GM12864 (cell line): ENCODE measurements around the gene SAP130.

ENCODE experiments used
- DNase-seq: peaks from one replicate; pipeline ENCODE4 v3.0.0-alpha.2; 2011; ENCODE audit warnings: low read depth
- H3K4me3 ChIP-seq: 2 replicates; pipeline ENCODE4 v1.5.1; 2011; ENCODE audit warnings: mild to moderate bottlenecking, low read depth, low read length, control low read depth
- TF ChIP-seq, protein P1 (sequence below): IDR thresholded peaks from 2 replicates; pipeline ENCODE4 v1.5.1; 2011; ENCODE audit warnings: low read depth, mild to moderate bottlenecking, moderate library complexity, low read length, control low read depth, inconsistent platforms; ENCODE audit errors: missing control alignments

SAP130 gene

DNA sequence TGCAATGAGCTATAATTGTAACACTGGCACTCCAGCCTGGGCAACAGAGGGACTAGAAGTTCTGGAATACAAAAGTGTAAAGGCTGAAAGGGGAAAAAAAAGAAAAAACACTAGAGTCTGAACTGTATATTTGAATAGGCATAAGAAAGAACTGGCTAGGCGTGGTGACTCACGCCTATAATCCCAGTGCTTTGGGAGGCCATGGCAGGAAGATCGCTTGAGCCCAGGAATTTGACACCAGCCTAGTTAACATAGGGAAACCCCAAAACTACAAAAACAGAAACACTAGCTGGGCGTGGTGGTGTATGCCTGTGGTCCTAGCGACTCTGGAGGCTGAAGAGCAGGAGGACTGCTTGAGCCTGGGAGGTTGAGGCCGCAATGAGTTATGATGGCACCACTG, 70.6 kb downstream of the SAP130 start:
- H3K4me3 ChIP-seq = no peak overlapping the region
- no peak for DNase-seq
- TF ChIP-seq, protein P1, sequence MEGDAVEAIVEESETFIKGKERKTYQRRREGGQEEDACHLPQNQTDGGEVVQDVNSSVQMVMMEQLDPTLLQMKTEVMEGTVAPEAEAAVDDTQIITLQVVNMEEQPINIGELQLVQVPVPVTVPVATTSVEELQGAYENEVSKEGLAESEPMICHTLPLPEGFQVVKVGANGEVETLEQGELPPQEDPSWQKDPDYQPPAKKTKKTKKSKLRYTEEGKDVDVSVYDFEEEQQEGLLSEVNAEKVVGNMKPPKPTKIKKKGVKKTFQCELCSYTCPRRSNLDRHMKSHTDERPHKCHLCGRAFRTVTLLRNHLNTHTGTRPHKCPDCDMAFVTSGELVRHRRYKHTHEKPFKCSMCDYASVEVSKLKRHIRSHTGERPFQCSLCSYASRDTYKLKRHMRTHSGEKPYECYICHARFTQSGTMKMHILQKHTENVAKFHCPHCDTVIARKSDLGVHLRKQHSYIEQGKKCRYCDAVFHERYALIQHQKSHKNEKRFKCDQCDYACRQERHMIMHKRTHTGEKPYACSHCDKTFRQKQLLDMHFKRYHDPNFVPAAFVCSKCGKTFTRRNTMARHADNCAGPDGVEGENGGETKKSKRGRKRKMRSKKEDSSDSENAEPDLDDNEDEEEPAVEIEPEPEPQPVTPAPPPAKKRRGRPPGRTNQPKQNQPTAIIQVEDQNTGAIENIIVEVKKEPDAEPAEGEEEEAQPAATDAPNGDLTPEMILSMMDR = no peak

DNA sequence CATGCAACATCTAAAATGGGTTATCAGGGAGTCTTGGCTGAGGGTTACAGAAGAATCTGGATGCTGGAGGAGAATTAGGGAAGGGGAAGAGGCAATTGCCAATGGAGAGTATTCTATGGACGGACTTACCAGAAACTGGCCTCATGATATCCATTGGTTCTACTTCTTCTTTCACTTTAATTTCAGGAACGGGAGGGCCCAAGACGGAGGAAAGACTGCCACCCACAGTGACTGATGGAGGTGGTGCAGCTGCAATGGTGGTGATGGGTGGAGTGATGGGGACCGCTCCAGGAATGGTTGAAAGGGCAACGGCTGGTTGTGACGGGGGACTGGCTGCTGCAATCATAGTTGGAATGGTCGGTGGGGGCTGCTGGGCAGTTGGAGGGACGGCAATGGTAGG, 73.0 kb downstream of the SAP130 start:
- TF ChIP-seq, protein P1 = no peak
- no peak for DNase-seq
- H3K4me3 ChIP-seq = no peak overlapping the region

DNA sequence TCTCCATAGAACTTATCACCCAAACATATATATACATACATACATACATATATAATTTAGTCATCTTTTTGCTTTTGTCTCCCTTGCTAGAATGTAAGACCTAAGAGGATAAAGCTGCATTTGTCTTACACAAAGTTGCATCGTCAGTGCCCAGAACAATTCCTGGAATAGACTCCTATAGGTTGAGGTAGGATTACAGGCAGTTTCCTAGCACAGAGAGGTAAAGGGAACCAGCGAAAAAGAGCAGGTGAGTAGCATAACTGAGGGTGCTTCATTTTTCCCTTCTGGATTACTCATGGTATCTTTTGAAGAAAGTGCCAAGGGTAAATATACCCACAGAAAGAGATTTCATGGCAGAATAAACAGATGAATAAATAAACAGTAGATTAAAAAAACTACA, 74.0 kb downstream of the SAP130 start:
- no peak overlapping the region for H3K4me3 ChIP-seq
- TF ChIP-seq, protein P1 = no peak
- DNase-seq = no peak

DNA sequence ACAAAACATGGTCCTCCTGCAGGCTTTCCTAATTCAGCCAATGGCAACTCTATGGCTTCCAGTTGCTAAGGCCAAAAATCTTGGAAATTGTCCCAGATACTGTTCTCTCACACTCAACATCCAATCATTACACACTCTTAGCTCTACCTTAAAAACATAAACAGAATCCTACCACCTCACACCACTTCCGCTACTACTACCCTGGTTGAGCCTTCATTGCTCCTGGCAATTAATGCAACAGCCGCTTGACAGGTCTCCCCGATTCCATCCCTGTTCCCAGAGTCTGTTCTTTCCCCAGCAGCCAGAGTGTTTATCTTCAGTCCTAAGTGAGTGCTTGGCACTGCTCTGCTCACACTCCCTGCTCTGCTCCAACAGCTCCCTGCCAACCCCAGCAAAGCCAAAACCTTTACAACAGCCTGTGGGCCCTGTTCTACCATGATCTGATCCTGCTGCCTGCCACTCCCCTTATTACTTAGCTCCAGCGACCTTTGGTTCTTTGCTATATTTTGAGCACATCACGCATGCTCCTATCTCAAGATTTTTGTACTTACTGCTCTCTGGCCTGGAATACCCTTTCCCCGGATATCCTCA, 74.6 kb downstream of the SAP130 start:
- DNase-seq = no peak
- TF ChIP-seq, protein P1 = no peak
- no peak overlapping the region for H3K4me3 ChIP-seq

DNA sequence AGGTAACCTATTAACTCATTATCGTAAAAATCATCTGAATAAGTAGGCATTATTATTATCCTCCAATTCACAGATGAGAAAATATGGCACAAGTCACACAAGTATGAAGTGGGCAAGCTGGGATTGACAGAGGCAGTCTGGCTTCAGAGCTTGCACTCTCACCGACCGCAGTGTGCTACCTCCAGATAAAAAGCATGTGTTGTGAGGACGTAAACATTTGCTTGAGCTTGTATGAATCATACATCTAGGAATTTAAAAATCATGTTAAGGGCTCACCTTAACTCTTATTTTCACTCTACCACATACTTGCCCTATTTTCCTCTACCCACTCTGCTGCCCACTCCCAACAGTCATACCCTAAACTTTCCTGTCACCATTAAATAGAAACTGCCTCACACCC, 76.8 kb downstream of the SAP130 start:
- H3K4me3 ChIP-seq = no peak overlapping the region
- DNase-seq = no peak
- TF ChIP-seq, protein P1 = no peak

DNA sequence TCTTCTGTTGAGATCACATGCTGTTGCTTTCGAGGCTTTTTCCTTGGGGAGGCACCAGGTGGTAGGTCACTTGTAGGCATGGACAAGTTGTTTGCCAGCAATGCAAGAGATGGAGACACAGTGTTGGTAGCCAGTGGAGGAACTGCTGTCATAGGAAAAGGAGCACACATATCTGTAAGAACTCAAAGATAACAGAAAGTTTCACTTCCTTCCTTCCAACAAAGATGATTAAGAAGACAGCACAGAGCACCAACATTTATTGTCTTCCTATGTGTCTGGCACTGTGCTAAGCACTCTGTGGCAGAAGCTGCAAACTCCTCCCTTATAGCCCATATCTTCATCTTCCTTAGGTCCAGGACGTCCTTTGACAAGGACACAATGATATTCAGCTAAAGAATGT, 77.6 kb downstream of the SAP130 start:
- TF ChIP-seq, protein P1 = no peak
- no peak for DNase-seq
- H3K4me3 ChIP-seq = no peak overlapping the region

DNA sequence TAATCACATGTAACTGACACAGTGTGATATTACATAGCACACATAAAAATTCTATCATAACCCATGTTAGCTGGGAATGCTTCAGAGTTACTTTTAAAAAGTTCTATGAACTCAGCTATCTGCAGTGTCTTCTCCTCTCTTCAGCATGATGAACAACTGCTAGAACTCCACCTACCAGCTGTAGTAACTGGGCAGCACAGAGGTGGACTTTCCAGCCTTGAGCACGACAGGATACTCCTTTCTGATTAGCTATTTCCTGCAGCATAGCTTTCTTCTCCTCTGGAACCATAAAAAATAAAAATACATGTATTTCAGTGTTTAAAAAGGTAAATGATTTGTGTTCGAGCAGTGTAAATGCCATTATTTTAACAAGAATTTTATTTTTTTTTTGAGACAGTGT, 82.6 kb downstream of the SAP130 start:
- no peak for DNase-seq
- no peak overlapping the region for H3K4me3 ChIP-seq
- TF ChIP-seq, protein P1 = no peak
